Common myeloid progenitor, CD34-positive (primary cell): ENCODE results near the gene PLEKHG4B.

Experiments
- CTCF ChIA-PET: fragments of 350-600 bp; sonication (Branson Sonifier 250); formaldehyde crosslinking; loops from one replicate; lab custom pipeline; 2021; ENCODE audit warnings: antibody characterized with exemption; lab: Charles Lee
- POLR2A ChIA-PET: fragments of 350-600 bp; sonication (Branson Sonifier 250); formaldehyde crosslinking; loops from one replicate; lab custom pipeline; 2021; ENCODE audit warnings: antibody characterized with exemption; lab: Charles Lee
- DNase-seq, 3 donors: peaks; one replicate each; pipeline versions ENCODE4 v3.0.0 to v3.0.0-alpha.2; 2013
- H3K27ac ChIP-seq, 2 experiments: 1 replicate in 1 of 2; 2 replicates in 1 of 2; pipeline ENCODE4 v1.7.0; 2013; ENCODE audit warnings: inconsistent platforms in 2 of 2, low read length in 2 of 2, mild to moderate bottlenecking in 2 of 2, low read depth in 1 of 2, moderate library complexity in 1 of 2; ENCODE audit not compliant: severe bottlenecking in 2 of 2, insufficient read depth in 1 of 2, poor library complexity in 1 of 2
- H3K27me3 ChIP-seq, 5 experiments: replicated peaks in 2 of 5; 1 replicate in 3 of 5; 2 replicates in 2 of 5; pipeline versions ENCODE4 v1.6.1 to v1.7.0; 2013; ENCODE audit warnings: low read length in 4 of 5, mild to moderate bottlenecking in 2 of 5, moderate library complexity in 2 of 5, inconsistent platforms in 1 of 5; ENCODE audit not compliant: insufficient read depth in 5 of 5, control insufficient read depth in 4 of 5
- H3K36me3 ChIP-seq, 4 experiments: 1 replicate in 2 of 4; 2 replicates in 2 of 4; pipeline versions ENCODE4 v1.6.1 to v1.7.0; 2013; ENCODE audit warnings: low read length in 3 of 4, control low read depth in 1 of 4, mild to moderate bottlenecking in 1 of 4; ENCODE audit not compliant: control insufficient read depth in 4 of 4, insufficient read depth in 4 of 4
- H3K4me1 ChIP-seq, 4 experiments: 1 replicate in 3 of 4; 2 replicates in 1 of 4; pipeline versions ENCODE4 v1.6.1 to v1.7.1; 2013; ENCODE audit warnings: low read length in 3 of 4, mild to moderate bottlenecking in 3 of 4, control low read depth in 1 of 4, inconsistent platforms in 1 of 4, moderate library complexity in 1 of 4; ENCODE audit not compliant: control insufficient read depth in 4 of 4, insufficient read depth in 4 of 4; ENCODE audit errors: control extremely low read depth in 1 of 4
- H3K4me3 ChIP-seq, 7 experiments: 1 replicate in 4 of 7; 2 replicates in 3 of 7; pipeline versions ENCODE4 v1.5.1 to v1.7.0; 2013; ENCODE audit warnings: mild to moderate bottlenecking in 7 of 7, low read length in 6 of 7, moderate library complexity in 6 of 7, inconsistent platforms in 2 of 7, low read depth in 2 of 7, control low read depth in 1 of 7; ENCODE audit not compliant: insufficient read depth in 4 of 7, control insufficient read depth in 1 of 7; ENCODE audit errors: extremely low read depth in 1 of 7
- H3K9me3 ChIP-seq, 5 experiments: 1 replicate in 4 of 5; 2 replicates in 1 of 5; pipeline versions ENCODE4 v1.6.1 to v1.7.1; 2013; ENCODE audit warnings: low read length in 4 of 5, mild to moderate bottlenecking in 2 of 5, inconsistent platforms in 1 of 5, low read depth in 1 of 5, moderate library complexity in 1 of 5; ENCODE audit not compliant: control insufficient read depth in 4 of 5, insufficient read depth in 2 of 5; ENCODE audit errors: control extremely low read depth in 1 of 5
- WGBS: methylation state at CpG from one replicate; pipeline ENCODE4 v1.1.5; 2013; ENCODE audit not compliant: insufficient coverage; 5-methylcytosine and 5-hydroxymethylcytosine counted together

PLEKHG4B gene

DNA sequence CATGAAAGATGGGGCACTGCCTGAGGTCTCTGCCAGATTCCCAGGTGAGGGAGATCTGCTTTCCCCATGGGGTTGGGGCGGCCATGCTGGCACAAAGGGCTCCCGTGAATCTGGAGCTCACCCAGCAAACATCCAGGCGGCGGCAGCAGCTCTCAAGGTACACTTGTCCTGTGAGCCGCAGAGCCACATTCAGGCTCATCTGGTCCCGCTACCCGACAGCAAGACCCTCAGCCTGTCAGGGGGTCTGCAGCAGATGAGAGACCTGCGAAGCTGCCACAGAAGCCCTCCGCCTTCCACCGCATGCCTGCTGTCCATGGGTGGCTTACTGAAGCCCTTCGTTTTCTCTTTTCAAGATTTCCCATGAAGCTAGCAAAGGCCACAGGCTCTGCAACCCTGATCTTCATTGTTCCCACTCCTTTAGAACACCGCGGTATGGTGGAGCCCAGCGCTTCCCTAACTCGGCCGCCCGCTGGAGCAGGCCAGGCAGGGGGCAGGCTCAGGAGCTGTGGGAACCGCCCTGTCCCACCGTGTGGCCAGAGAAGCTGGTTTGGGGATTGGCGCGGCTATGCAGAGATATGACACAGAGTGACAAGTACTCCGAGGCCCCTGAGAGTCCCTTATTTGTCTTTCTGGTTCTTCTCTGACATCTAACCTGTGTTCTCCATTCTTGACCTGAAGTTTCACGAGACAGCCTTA is 108.1 kb downstream of the PLEKHG4B start:
- CTCF ChIA-PET = interaction anchor here (2.8 kb wide), 1 partner anchor 12 kb away, joined by 11 read pairs; no protein-coding TSS in a partner anchor

DNA sequence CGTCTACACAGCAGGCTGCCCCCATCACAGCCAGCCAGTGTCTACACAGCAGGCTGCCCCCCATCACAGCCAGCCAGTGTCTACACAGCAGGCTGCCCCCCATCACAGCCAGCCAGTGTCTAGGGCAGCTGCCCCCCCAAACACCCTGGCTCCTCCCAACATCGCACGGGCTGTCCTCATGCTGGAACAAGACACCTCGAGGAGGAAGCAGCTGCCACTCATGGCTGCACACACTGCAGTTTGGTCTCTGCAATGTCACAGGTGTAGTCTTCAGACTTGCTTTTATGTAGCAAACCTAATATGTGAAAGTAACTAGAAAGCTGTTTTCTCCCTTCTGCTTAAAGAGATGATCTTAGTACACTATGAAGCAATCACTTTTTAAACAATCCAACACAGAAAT is 109.0 kb downstream of the PLEKHG4B start:
- CTCF ChIA-PET = interaction anchor here (2.8 kb wide), 1 partner anchor 13 kb away, joined by 11 read pairs; no protein-coding TSS in a partner anchor

More for the DNA sequence above, 108.1 kb downstream of the PLEKHG4B start:
- no peak overlapping the region for H3K4me3 ChIP-seq
- peaks cover 6 to 23% (median 17%) of the 10 kb centered on the region in 4 experiments for H3K36me3 ChIP-seq
- H3K27ac ChIP-seq = no peak overlapping the region
- 97% methylated on average over 22 of the region's 23 CpGs for WGBS
- no peak for DNase-seq
- no peaks in the 10 kb centered on the region for H3K9me3 ChIP-seq
- H3K4me1 ChIP-seq = no peaks in the 10 kb centered on the region
- H3K27me3 ChIP-seq = no peaks in the 10 kb centered on the region
- POLR2A ChIA-PET = interaction anchor here (0.6 kb wide), 1 partner anchor 109 kb away, joined by 3 read pairs; no protein-coding TSS in a partner anchor

GRCh38 chr5:201672-202071 is 109.7 kb downstream of the PLEKHG4B start:
- WGBS = 96% methylated on average over 8 of the region's 8 CpGs

More for the DNA sequence above, 109.0 kb downstream of the PLEKHG4B start:
- WGBS = 65% methylated on average over 3 of the region's 4 CpGs
- Histone ChIP-seq H3K9me3 (no peaks in the 10 kb centered on the region), H3K27me3 (no peaks in the 10 kb centered on the region), H3K4me3 (no peak overlapping the region), H3K4me1 (no peaks in the 10 kb centered on the region), H3K36me3 (peaks cover 8 to 31% (median 20%) of the 10 kb centered on the region in 4 experiments), H3K27ac (no peak overlapping the region)
- POLR2A ChIA-PET = interaction anchor here (0.6 kb wide), 1 partner anchor 108 kb away, joined by 3 read pairs; no protein-coding TSS in a partner anchor
- DNase-seq = no peak

GRCh38 chr5:203246-203930 is 111.4 kb downstream of the PLEKHG4B start:
- ChIA-PET CTCF (interaction anchor here (1.1 to 1.7 kb wide), 3 partner anchors 11 to 15 kb away, joined by 3 to 4 read pairs (median 3); no protein-coding TSS in a partner anchor), POLR2A (no interaction called here)
- Histone ChIP-seq H3K4me1 (no peaks in the 10 kb centered on the region), H3K27ac (no peak overlapping the region), H3K27me3 (no peaks in the 10 kb centered on the region), H3K36me3 (peaks cover 8 to 53% (median 32%) of the 10 kb centered on the region in 4 experiments), H3K9me3 (no peaks in the 10 kb centered on the region), H3K4me3 (no peak overlapping the region)
- no peak for DNase-seq
- 95% methylated on average over 26 of the region's 26 CpGs for WGBS

More at GRCh38 chr5:201672-202071, 109.7 kb downstream of the PLEKHG4B start:
- ChIA-PET POLR2A (no interaction called here), CTCF (interaction anchor here (0.8 to 1.7 kb wide), 2 partner anchors 13 to 17 kb away, joined by 3 read pairs; no protein-coding TSS in a partner anchor)
- Histone ChIP-seq H3K36me3 (peaks cover 8 to 38% (median 24%) of the 10 kb centered on the region in 4 experiments), H3K27me3 (no peaks in the 10 kb centered on the region), H3K9me3 (no peaks in the 10 kb centered on the region), H3K27ac (no peak overlapping the region), H3K4me3 (no peak overlapping the region), H3K4me1 (no peaks in the 10 kb centered on the region)
- no peak for DNase-seq

- Histone ChIP-seq H3K9me3 (no peaks in the 10 kb centered on the region), H3K4me3 (no peak overlapping the region), H3K27me3 (no peaks in the 10 kb centered on the region), H3K4me1 (no peaks in the 10 kb centered on the region), H3K36me3 (peaks cover 6 to 50% (median 32%) of the 10 kb centered on the region in 4 experiments), H3K27ac (no peak overlapping the region)
- POLR2A ChIA-PET = no interaction called here
- CTCF ChIA-PET = interaction anchor here (1.1 kb wide), 2 partner anchors 10 to 15 kb away, joined by 3 to 4 read pairs; no protein-coding TSS in a partner anchor
- 100% methylated on average over 2 of the region's 6 CpGs for WGBS
- DNase-seq = no peak
Observed at GRCh38 chr5:204001-204400, 112.0 kb downstream of the PLEKHG4B start.

DNA sequence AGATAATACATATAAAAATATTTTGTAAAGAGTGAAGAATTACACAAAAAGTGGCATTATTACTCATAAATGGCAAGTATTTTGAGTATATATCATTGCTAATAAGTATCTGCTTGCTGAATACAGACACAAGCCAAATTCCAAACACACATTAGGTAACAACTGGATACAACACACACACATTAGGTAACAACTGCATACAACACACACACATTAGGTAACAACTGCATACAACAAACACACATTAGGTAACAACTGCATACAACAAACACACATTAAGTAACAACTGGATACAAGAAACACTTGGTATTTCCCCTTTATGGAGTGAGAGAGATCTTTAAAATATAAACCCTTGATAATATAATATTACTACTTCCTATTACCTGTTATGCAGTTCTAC is 112.5 kb downstream of the PLEKHG4B start:
- ChIA-PET POLR2A (no interaction called here), CTCF (interaction anchor here (1.1 kb wide), 2 partner anchors 10 to 16 kb away, joined by 3 to 4 read pairs; no protein-coding TSS in a partner anchor)
- Histone ChIP-seq H3K36me3 (peaks cover 6 to 50% (median 32%) of the 10 kb centered on the region in 4 experiments), H3K9me3 (no peaks in the 10 kb centered on the region), H3K4me3 (no peak overlapping the region), H3K4me1 (no peaks in the 10 kb centered on the region), H3K27me3 (no peaks in the 10 kb centered on the region), H3K27ac (no peak overlapping the region)
- DNase-seq = no peak
